Mesothelial cell of epicardium (in vitro differentiated cells): Measurements from ENCODE around the gene TMEM109. TPM values are rescaled to one million over a fixed set of nuclear protein-coding genes. Genes with fewer than 3 reads are reported as not detected.

Experiments
- DNase-seq, 2 experiments: peaks; one replicate each; pipeline ENCODE4 v3.0.0; 2021; ENCODE audit warnings: low spot score in 2 of 2; ENCODE audit not compliant: unreplicated experiment in 2 of 2
- H3K27ac Mint-ChIP-seq: 2 replicates; pipeline ENCODE4 v1.8.0; 2021; ENCODE audit warnings: mixed read lengths
- H3K27me3 Mint-ChIP-seq: 2 replicates; pipeline ENCODE4 v1.8.0; 2021; ENCODE audit warnings: low read depth, mixed read lengths
- H3K36me3 Mint-ChIP-seq: 2 replicates; pipeline ENCODE4 v1.8.0; 2021; ENCODE audit warnings: mixed read lengths
- H3K4me1 Mint-ChIP-seq: 2 replicates; pipeline ENCODE4 v1.8.0; 2021; ENCODE audit warnings: mixed read lengths
- H3K4me3 Mint-ChIP-seq: 2 replicates; pipeline ENCODE4 v1.8.0; 2021; ENCODE audit warnings: mild to moderate bottlenecking, moderate library complexity, mixed read lengths
- H3K9me3 Mint-ChIP-seq: 2 replicates; pipeline ENCODE4 v1.8.0; 2021; ENCODE audit warnings: mixed read lengths
- CTCF ChIP-seq: fragments of 200-600 bp; sonication (generic); IDR thresholded peaks from one replicate; pipeline ENCODE4 v1.5.0; 2021; ENCODE audit warnings: antibody characterized with exemption; ENCODE audit not compliant: unreplicated experiment
- total RNA-seq: library from RNA; stranded (reverse); gene quantifications from 3 replicates; pipeline ENCODE4 v1.2.1, GENCODE V29; 2021

TMEM109 gene
- total RNA-seq, 1 donor from 2014 or later = 56.8 TPM

GRCh38 chr11:60897496-60897895, 16.5 kb upstream of the TMEM109 start:
- peaks cover 31% of the 10 kb centered on the region for H3K36me3 Mint-ChIP-seq
- DNase-seq = no peak
- no peaks in the 10 kb centered on the region for H3K9me3 Mint-ChIP-seq

GRCh38 chr11:60899046-60899936, 14.7 kb upstream of the TMEM109 start:
- Mint-ChIP-seq H3K27ac (peak overlapping the region; percentile 61), H3K36me3 (peaks cover 28% of the 10 kb centered on the region), H3K27me3 (no peaks in the 10 kb centered on the region), H3K4me1 (peaks cover 4% of the 10 kb centered on the region), H3K4me3 (no peak overlapping the region), H3K9me3 (no peaks in the 10 kb centered on the region)
- no peak for DNase-seq
- TF ChIP-seq CTCF = peak; percentile 92

More at GRCh38 chr11:60897496-60897895, 16.5 kb upstream of the TMEM109 start:
- TF ChIP-seq CTCF = no peak
- H3K4me1 Mint-ChIP-seq = no peaks in the 10 kb centered on the region
- no peak overlapping the region for H3K4me3 Mint-ChIP-seq
- no peaks in the 10 kb centered on the region for H3K27me3 Mint-ChIP-seq
- H3K27ac Mint-ChIP-seq = no peak overlapping the region

- Mint-ChIP-seq H3K4me1 (peaks cover 9% of the 10 kb centered on the region), H3K4me3 (no peak overlapping the region), H3K36me3 (peaks cover 25% of the 10 kb centered on the region), H3K9me3 (no peaks in the 10 kb centered on the region), H3K27ac (peak overlapping the region; percentile 9), H3K27me3 (no peaks in the 10 kb centered on the region)
- no peak for DNase-seq
- no peak for TF ChIP-seq CTCF
These were observed 14.0 kb upstream of the TMEM109 start for GRCh38 chr11:60899977-60900376.

GRCh38 chr11:60900673-60901404, 13.1 kb upstream of the TMEM109 start:
- H3K27me3 Mint-ChIP-seq = no peaks in the 10 kb centered on the region
- no peak for TF ChIP-seq CTCF
- peaks cover 20% of the 10 kb centered on the region for H3K36me3 Mint-ChIP-seq
- DNase-seq = no peak
- H3K4me1 Mint-ChIP-seq = peaks cover 18% of the 10 kb centered on the region
- no peak overlapping the region for H3K4me3 Mint-ChIP-seq
- H3K9me3 Mint-ChIP-seq = no peaks in the 10 kb centered on the region
- H3K27ac Mint-ChIP-seq = no peak overlapping the region

GRCh38 chr11:60902625-60903024, 11.3 kb upstream of the TMEM109 start:
- Mint-ChIP-seq H3K27ac (no peak overlapping the region), H3K4me3 (no peak overlapping the region), H3K4me1 (peaks cover 24% of the 10 kb centered on the region), H3K9me3 (no peaks in the 10 kb centered on the region), H3K27me3 (peaks cover under 1% of the 10 kb centered on the region), H3K36me3 (peaks cover 17% of the 10 kb centered on the region)
- DNase-seq = no peak
- no peak for TF ChIP-seq CTCF
